HG03139 (cell line): ENCODE measurements around the gene CXCR4.
"Not testable (repeated sequence)": the region's sequence is repeated elsewhere in the genome, so short reads cannot be mapped to it uniquely, and the experiment has no call there.

ENCODE experiments used
- ATAC-seq: cut with Tn5 transposase; IDR thresholded peaks from one replicate; pipeline ENCODE4 v1.9.1; 2021; ENCODE audit not compliant: unreplicated experiment

CXCR4 gene

DNA sequence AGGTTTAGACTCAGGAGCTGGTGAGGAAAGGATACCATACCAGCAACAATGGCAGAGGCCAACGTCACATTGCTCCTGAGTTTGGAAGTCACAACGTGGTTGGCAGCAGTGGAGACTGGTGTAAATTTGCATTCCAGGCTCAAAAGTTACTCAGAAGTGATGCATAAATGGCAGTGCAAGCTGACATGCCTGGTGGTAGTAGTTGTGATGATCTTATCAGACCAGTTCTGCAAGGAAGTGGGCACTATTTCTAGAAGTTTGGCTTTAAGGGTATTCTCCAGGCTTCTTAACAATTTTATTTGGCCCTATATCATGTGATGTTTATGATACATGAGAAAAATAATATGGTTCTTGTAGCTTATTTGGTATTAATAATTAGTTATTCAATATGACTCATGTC, 37.8 kb downstream of the CXCR4 start:
- ATAC-seq, result no peak

GRCh38 chr2:136077107-136077506, 40.8 kb downstream of the CXCR4 start:
- ATAC-seq, result no peak

- no peak for ATAC-seq
Measured at GRCh38 chr2:136075476-136075875, 42.5 kb downstream of the CXCR4 start.

DNA sequence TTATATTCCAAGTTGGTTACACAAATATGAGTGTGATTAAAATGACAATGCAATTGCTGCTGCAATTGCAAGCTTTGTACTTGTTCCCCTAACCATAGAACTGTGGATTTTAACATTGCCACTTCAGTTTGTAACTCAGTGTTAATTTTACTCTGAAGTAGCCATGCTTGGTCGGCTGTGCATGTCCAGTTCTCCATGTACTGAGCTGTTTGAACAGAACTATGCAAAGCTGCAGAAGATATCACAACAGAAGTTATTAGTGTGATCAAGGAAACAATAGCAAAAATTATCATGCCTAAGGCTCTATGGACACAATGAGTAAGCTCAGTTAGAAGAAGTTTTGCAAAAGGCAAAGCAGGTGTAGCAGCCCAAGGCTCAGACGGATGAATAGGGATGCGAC, 45.3 kb downstream of the CXCR4 start:
- ATAC-seq, result no peak

- not testable (repeated sequence) for ATAC-seq
Measured at GRCh38 chr2:136071887-136072286, 46.1 kb downstream of the CXCR4 start.

DNA sequence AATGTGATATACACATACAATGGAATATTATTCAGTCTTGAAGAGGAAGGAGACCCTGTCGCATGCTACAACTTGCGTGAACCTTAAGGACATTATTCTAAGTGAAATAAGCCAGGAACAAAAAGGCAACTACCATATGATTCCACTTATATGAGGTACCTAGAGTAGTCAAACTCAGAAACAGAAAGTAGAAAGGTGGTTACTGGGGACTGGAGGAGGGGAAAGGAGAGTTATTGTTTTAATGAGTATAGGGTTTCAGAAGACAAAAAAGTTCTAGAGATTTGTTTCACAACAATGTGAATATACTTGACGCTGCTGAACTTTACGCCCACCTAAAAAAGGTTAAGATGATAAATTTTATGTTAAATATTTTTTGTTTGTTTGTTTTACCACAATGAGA, 47.0 kb downstream of the CXCR4 start:
- ATAC-seq, result no peak

- ATAC-seq, result no peak
Measured at GRCh38 chr2:136069773-136070172, 48.2 kb downstream of the CXCR4 start.

GRCh38 chr2:136068581-136069227, 49.2 kb downstream of the CXCR4 start:
- no peak for ATAC-seq

DNA sequence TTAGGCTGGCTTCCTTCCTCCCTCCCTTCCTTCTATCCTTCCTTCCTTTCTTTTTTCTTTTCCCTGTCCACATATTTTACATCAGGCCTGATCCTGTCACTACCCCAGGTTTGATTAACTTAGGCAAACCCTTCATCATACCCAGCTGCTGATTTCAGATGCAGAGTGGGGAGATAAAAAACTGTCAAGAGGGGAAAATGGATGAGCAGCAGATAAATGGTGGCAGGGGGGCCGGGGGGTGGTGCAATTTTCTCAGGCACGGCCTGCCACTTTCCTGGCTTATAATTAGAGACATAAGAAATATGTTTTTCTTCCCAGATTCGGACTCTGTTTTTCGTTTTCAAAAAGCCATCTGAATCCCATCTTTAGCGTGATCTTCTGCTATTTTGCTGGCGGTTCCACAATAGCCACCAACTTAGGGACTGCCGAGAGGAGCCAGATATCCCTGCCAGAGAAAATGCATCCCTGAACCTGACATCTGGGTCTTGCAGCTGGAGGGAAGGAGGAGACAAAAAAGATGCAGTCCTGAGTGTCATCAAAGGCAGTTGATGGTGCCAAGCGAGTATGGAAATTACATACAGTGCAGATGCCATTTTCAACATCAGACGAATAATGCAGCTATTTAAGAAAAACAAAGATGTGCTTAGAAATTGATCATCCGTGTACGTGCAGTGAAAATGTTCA, 49.9 kb downstream of the CXCR4 start:
- ATAC-seq, result no peak

GRCh38 chr2:136067459-136067858, 50.5 kb downstream of the CXCR4 start:
- ATAC-seq, result no peak

DNA sequence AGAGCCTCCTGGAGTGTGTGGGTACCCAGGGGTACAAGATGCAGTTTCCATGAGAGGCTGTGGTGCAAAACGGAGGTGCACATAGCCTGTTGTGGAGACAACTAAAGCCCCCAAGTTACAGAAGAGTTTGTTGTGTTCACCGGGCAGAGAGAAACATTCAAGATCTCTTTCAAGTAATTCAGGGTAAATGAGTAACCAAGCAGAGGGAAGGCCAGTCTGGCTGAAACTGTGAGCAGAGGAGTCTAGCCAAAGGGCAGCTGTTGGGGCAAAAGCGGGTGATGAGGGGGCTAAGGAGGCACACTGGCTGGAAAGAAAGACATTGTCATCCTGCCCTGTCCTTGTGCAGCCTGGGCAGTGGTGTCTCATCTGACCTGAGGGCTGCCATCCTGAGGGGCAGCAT, 52.0 kb downstream of the CXCR4 start:
- ATAC-seq, result peak; percentile 84

DNA sequence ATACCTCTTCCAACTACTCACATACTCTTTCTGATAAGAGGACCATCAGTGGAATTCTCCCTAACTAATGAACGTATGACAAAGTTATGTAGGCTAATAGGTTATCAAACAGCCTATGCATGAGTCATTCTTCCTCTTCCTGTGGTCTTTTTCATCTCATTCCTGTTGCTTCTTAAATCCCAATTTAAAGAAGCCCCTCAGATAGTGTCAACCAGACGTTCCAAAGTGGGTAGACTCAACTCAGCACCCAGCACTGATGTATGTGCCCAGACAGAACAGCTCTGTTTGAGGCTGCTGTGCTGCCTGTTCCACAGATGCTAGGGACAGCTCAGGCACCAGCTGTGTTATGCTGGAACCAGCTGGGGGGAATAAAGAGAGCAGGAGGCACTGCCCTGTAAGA, 52.6 kb downstream of the CXCR4 start:
- peak; percentile 36 for ATAC-seq
